Suprapubic skin (tissue), 4 donors: ENCODE results near the gene ITGAE. TPM values are rescaled to one million over a fixed set of nuclear protein-coding genes. Genes with fewer than 3 reads are reported as not detected.
A peak's percentile ranks its signal among the peaks of the same experiment; 100 is the strongest.

Experiments used
- DNase-seq, 2 donors: peaks; one replicate each; pipeline ENCODE4 v3.0.0-alpha.2; 2019; ENCODE audit warnings: low spot score in 2 of 2
- H3K27ac ChIP-seq: fragments of 200-600 bp; sonication (generic); one replicate; pipeline ENCODE4 v1.5.1; 2019
- H3K27me3 ChIP-seq: fragments of 200-600 bp; sonication (generic); one replicate; pipeline ENCODE4 v1.5.1; 2019
- H3K36me3 ChIP-seq: fragments of 200-600 bp; sonication (generic); one replicate; pipeline ENCODE4 v1.5.1; 2019
- H3K4me1 ChIP-seq: fragments of 200-600 bp; sonication (generic); one replicate; pipeline ENCODE4 v1.5.1; 2019
- H3K4me3 ChIP-seq: fragments of 200-600 bp; sonication (generic); one replicate; pipeline ENCODE4 v1.5.1; 2019; ENCODE audit warnings: mild to moderate bottlenecking
- H3K9me3 ChIP-seq: fragments of 200-600 bp; sonication (generic); one replicate; pipeline ENCODE4 v1.5.1; 2019
- EP300 ChIP-seq: sonication (generic); formaldehyde crosslinking; IDR thresholded peaks from one replicate; pipeline ENCODE4 v1.6.1; 2017; ENCODE audit warnings: antibody characterized with exemption
- POLR2A ChIP-seq, 2 donors: fragments of 450-650 bp; IDR thresholded peaks; one replicate each; pipeline ENCODE4 v1.6.1; 2017; ENCODE audit warnings: antibody characterized with exemption in 2 of 2, mild to moderate bottlenecking in 2 of 2, moderate library complexity in 2 of 2
- POLR2AphosphoS5 ChIP-seq, 3 donors: sonication (generic); formaldehyde crosslinking; IDR thresholded peaks; one replicate each; pipeline ENCODE4 v1.6.1; 2017; ENCODE audit warnings: antibody characterized with exemption in 3 of 3
- WGBS: methylation state at CpG from one replicate; pipeline ENCODE4 v1.1.5; 2018; 5-methylcytosine and 5-hydroxymethylcytosine counted together
- total RNA-seq, 4 donors: library from RNA; depleted of rRNA; stranded (reverse); fragments of >200 nt; gene quantifications; one replicate each; pipeline ENCODE4 v1.1.0, GENCODE V29; 2016
- TF ChIP-seq, protein P1 (sequence below), 2 donors: fragments of 200-600 bp in 1 of 2; fragments of 450-650 bp in 1 of 2; sonication (generic) in 1 of 2; IDR thresholded peaks; one replicate each; pipeline ENCODE4 v1.5.1; 2016 to 2019; ENCODE audit warnings: antibody characterized with exemption in 2 of 2, mild to moderate bottlenecking in 1 of 2, moderate library complexity in 1 of 2

Gene ITGAE
- total RNA-seq, 4 donors from 2014 or later: 14.0 to 20.7 (median 14.4) TPM

- TF ChIP-seq EP300 (no peak), POLR2AphosphoS5 (IDR thresholded peaks at IDR 0.05) (no peak), POLR2A (IDR thresholded peaks at IDR 0.05) (no peak)
- TF ChIP-seq, protein P1, sequence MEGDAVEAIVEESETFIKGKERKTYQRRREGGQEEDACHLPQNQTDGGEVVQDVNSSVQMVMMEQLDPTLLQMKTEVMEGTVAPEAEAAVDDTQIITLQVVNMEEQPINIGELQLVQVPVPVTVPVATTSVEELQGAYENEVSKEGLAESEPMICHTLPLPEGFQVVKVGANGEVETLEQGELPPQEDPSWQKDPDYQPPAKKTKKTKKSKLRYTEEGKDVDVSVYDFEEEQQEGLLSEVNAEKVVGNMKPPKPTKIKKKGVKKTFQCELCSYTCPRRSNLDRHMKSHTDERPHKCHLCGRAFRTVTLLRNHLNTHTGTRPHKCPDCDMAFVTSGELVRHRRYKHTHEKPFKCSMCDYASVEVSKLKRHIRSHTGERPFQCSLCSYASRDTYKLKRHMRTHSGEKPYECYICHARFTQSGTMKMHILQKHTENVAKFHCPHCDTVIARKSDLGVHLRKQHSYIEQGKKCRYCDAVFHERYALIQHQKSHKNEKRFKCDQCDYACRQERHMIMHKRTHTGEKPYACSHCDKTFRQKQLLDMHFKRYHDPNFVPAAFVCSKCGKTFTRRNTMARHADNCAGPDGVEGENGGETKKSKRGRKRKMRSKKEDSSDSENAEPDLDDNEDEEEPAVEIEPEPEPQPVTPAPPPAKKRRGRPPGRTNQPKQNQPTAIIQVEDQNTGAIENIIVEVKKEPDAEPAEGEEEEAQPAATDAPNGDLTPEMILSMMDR (IDR thresholded peaks at IDR 0.05): no peak
- H3K4me3 ChIP-seq: no peak overlapping the region
- no peaks in the 10 kb centered on the region for H3K27me3 ChIP-seq
- no peak for DNase-seq
- WGBS: 75% methylated on average over 5 of the region's 6 CpGs
- H3K4me1 ChIP-seq: peaks cover 4% of the 10 kb centered on the region
- H3K36me3 ChIP-seq: peaks cover 26% of the 10 kb centered on the region
- no peaks in the 10 kb centered on the region for H3K9me3 ChIP-seq
- no peak overlapping the region for H3K27ac ChIP-seq
Observed at GRCh38 chr17:3804503-3804931, 3.5 kb upstream of the ITGAE start.

- no peaks in the 10 kb centered on the region for H3K27me3 ChIP-seq
- no peak overlapping the region for H3K4me3 ChIP-seq
- no peak overlapping the region for H3K27ac ChIP-seq
- TF ChIP-seq POLR2A (IDR thresholded peaks at IDR 0.05) (no peak), POLR2AphosphoS5 (IDR thresholded peaks at IDR 0.05) (no peak), EP300 (no peak)
- TF ChIP-seq, protein P1 (IDR thresholded peaks at IDR 0.05): no peak
- H3K36me3 ChIP-seq: peaks cover 17% of the 10 kb centered on the region
- WGBS: 71% methylated on average over 5 of the region's 5 CpGs
- peaks cover 4% of the 10 kb centered on the region for H3K4me1 ChIP-seq
- no peak for DNase-seq
- H3K9me3 ChIP-seq: no peaks in the 10 kb centered on the region
Observed at GRCh38 chr17:3803308-3803640, 2.3 kb upstream of the ITGAE start.

DNA sequence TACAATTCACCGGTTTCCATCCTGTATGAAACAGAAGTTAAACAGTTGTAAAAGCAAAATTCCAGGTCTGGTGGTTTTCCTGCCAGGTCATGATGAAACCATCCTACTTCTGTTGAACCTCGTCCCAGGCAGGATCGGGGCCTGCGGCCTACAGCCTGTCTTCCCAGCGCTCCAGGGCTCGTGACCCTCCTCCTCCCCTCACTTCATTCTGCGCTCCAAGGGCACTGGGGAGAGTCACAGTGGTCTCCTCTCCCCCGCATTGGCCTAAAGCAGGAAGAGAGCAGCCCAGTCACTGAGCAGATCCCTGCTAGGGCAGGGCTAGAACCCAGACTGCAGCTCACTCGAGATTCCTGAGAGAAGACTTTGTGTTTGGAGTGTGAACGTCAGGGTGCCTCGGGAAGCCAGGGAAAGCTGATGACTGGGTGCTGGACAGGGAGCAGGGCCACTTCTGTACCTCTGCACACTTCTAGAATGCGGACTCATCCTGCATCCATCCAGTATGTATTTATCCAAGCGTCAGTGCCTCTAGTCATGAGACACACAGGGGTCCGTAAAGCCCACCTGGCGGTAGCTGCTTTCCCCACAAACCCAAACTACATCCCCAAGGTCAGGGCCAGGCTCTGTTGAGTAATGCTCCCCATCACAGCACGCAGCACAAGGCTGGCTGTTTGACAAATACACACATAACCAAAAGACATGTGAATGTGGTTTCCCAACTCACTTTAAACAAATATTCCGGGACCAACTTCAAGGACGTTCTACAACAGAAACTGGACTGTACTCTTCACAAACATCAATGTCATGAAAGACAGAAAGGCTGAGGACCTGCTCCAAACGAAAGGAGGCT, 1.7 kb upstream of the ITGAE start:
- DNase-seq: peak in 1 of 2 donors; percentile 50
- peaks cover 4% of the 10 kb centered on the region for H3K4me1 ChIP-seq
- H3K27ac ChIP-seq: no peak overlapping the region
- no peak overlapping the region for H3K4me3 ChIP-seq
- 70% methylated on average over 19 of the region's 19 CpGs for whole genome bisulfite sequencing
- peaks cover 11% of the 10 kb centered on the region for H3K36me3 ChIP-seq
- TF ChIP-seq POLR2A (IDR thresholded peaks at IDR 0.05) (no peak), POLR2AphosphoS5 (IDR thresholded peaks at IDR 0.05) (no peak)
- H3K27me3 ChIP-seq: no peaks in the 10 kb centered on the region
- H3K9me3 ChIP-seq: no peaks in the 10 kb centered on the region

DNA sequence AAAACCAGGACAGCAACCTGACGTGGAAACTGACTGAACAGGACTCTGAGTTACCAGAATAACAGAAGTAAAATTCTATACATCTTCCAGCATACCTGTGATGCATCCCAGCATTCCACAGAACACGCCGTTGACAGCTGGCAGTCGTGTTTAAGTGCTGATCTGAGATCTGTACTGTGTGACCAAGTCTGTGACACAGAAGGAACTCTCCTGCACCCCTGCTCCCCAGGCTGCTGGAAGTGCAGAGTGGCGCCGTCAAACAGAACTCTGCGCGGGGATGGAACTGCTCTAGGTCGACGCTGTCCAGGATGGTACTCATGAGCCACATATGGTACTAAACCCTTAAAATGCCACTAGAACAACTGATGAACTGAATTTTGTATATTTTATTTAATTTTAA, 804 bp upstream of the ITGAE start:
- 82% methylated on average over 9 of the region's 10 CpGs for WGBS
- Histone ChIP-seq H3K4me1 (peaks cover 4% of the 10 kb centered on the region), H3K27ac (no peak overlapping the region), H3K9me3 (no peaks in the 10 kb centered on the region), H3K27me3 (no peaks in the 10 kb centered on the region), H3K36me3 (peaks cover 3% of the 10 kb centered on the region), H3K4me3 (no peak overlapping the region)
- TF ChIP-seq POLR2AphosphoS5 (IDR thresholded peaks at IDR 0.05): no peak
- TF ChIP-seq EP300: no peak
- TF ChIP-seq, protein P1 (IDR thresholded peaks at IDR 0.05): no peak
- no peak for TF ChIP-seq POLR2A (IDR thresholded peaks at IDR 0.05)
- peak in 1 of 2 donors; percentile 14 for DNase-seq

- DNase-seq: peak in 1 of 2 donors; percentile 27
- Histone ChIP-seq H3K27me3 (no peaks in the 10 kb centered on the region), H3K27ac (no peak overlapping the region), H3K9me3 (no peaks in the 10 kb centered on the region), H3K4me3 (no peak overlapping the region), H3K4me1 (peaks cover 4% of the 10 kb centered on the region), H3K36me3 (peaks cover 3% of the 10 kb centered on the region)
- TF ChIP-seq POLR2A (IDR thresholded peaks at IDR 0.05): no peak
- no peak for TF ChIP-seq EP300
- no peak for TF ChIP-seq POLR2AphosphoS5 (IDR thresholded peaks at IDR 0.05)
- TF ChIP-seq, protein P1 (IDR thresholded peaks at IDR 0.05): no peak
- 94% methylated on average over 6 of the region's 7 CpGs for WGBS
Observed at GRCh38 chr17:3801347-3801746, 359 bp upstream of the ITGAE start.
